H1 (cell line): ENCODE measurements around the gene BTBD16. TPM values are rescaled to one million over a fixed set of nuclear protein-coding genes. Genes with fewer than 3 reads are reported as not detected.

Source experiments
- CTCF ChIA-PET: fragments of 300-600 bp; sonication (Branson Sonifier 250); formaldehyde crosslinking; loops from one replicate; lab custom pipeline; 2021; ENCODE audit not compliant: partially characterized antibody; lab: Charles Lee
- POLR2A ChIA-PET: fragments of 300-600 bp; sonication (Branson Sonifier 250); formaldehyde crosslinking; loops from one replicate; lab custom pipeline; 2021; ENCODE audit warnings: inconsistent platforms; ENCODE audit not compliant: partially characterized antibody; lab: Charles Lee
- DNase-seq, 2 experiments: peaks; one replicate each; pipeline versions ENCODE4 v3.0.0 to v3.0.0-alpha.2; 2010 to 2022; ENCODE audit warnings: low spot score in 2 of 2, low read depth in 1 of 2, mixed read lengths in 1 of 2
- FAIRE-seq: peaks from 2 replicates; lab custom pipeline; 2011; peaks lifted over from hg19 to GRCh38; lab: Jason Lieb, UNC
- H2AFZ ChIP-seq: 2 replicates; pipeline ENCODE4 v1.8.1; 2012; ENCODE audit warnings: low read length, inconsistent platforms
- H2AK5ac ChIP-seq: 2 replicates; pipeline ENCODE4 v1.6.1; 2013; ENCODE audit warnings: low read depth, low read length
- H2BK120ac ChIP-seq: replicated peaks from 2 replicates; pipeline ENCODE3; 2013; ENCODE audit warnings: low read depth, low read length, inconsistent platforms
- H2BK12ac ChIP-seq: 2 replicates; pipeline ENCODE4 v1.6.1; 2013; ENCODE audit warnings: low read depth, low read length
- H2BK15ac ChIP-seq: 2 replicates; pipeline ENCODE4 v1.6.1; 2013; ENCODE audit warnings: low read length
- H2BK20ac ChIP-seq: 2 replicates; pipeline ENCODE4 v1.6.1; 2013; ENCODE audit warnings: low read length
- H2BK5ac ChIP-seq: 2 replicates; pipeline ENCODE4 v1.6.1; 2013; ENCODE audit warnings: low read depth, low read length
- H3K14ac ChIP-seq: 2 replicates; pipeline ENCODE4 v1.6.1; 2013; ENCODE audit warnings: inconsistent platforms; ENCODE audit not compliant: insufficient read length
- H3K18ac ChIP-seq: 2 replicates; pipeline ENCODE4 v1.6.1; 2013; ENCODE audit warnings: low read length; ENCODE audit errors: extremely low read depth
- H3K23ac ChIP-seq: 2 replicates; pipeline ENCODE4 v1.6.1; 2013; ENCODE audit warnings: inconsistent platforms; ENCODE audit not compliant: insufficient read length
- H3K23me2 ChIP-seq: 2 replicates; pipeline ENCODE4 v1.6.1; 2013; ENCODE audit warnings: low read depth, low read length
- H3K27ac ChIP-seq: 2 replicates; pipeline ENCODE4 v1.6.1; 2011; ENCODE audit warnings: low read depth, low read length, inconsistent platforms
- H3K27me3 ChIP-seq, 4 experiments: replicated peaks in 1 of 4; 1 replicate in 1 of 4; 2 replicates in 3 of 4; pipeline versions ENCODE4 v1.6.1 to v1.8.1; 2011 to 2013; ENCODE audit warnings: low read length in 3 of 4, mild to moderate bottlenecking in 3 of 4, inconsistent platforms in 2 of 4, mixed read lengths in 2 of 4, moderate library complexity in 1 of 4; ENCODE audit not compliant: control insufficient read depth in 3 of 4, insufficient read depth in 3 of 4; ENCODE audit errors: extremely low read depth in 1 of 4
- H3K36me3 ChIP-seq, 4 experiments: 2 replicates each; pipeline versions ENCODE4 v1.6.1 to v1.8.1; 2011 to 2013; ENCODE audit warnings: mild to moderate bottlenecking in 4 of 4, low read length in 3 of 4, moderate library complexity in 2 of 4, control low read depth in 1 of 4, inconsistent platforms in 1 of 4; ENCODE audit not compliant: insufficient read depth in 4 of 4, control insufficient read depth in 2 of 4
- H3K4ac ChIP-seq: replicated peaks from 2 replicates; pipeline ENCODE3; 2013; ENCODE audit warnings: low read length, low read depth, mixed read lengths, inconsistent platforms; ENCODE audit not compliant: insufficient read length
- H3K4me1 ChIP-seq, 4 experiments: replicated peaks in 1 of 4; 1 replicate in 1 of 4; 2 replicates in 3 of 4; pipeline versions ENCODE4 v1.6.1 to v1.8.1; 2011 to 2013; ENCODE audit warnings: low read length in 3 of 4, inconsistent platforms in 2 of 4, mixed read lengths in 1 of 4; ENCODE audit not compliant: insufficient read depth in 4 of 4, control insufficient read depth in 3 of 4
- H3K4me2 ChIP-seq, 2 experiments: 2 replicates each; pipeline versions ENCODE4 v1.6.1 to v1.8.1; 2011 to 2013; ENCODE audit warnings: low read depth in 2 of 2, low read length in 2 of 2, control low read depth in 1 of 2, inconsistent platforms in 1 of 2, mild to moderate bottlenecking in 1 of 2; ENCODE audit not compliant: insufficient read depth in 1 of 2
- H3K4me3 ChIP-seq, 4 experiments: fragments of 200-600, 300-600 bp in 1 of 4; sonication (generic), shearing (Covaris generic), sonication (Bioruptor Twin) in 1 of 4; 2 replicates each; pipeline versions ENCODE4 v1.5.1 to v1.8.1; 2011 to 2016; ENCODE audit warnings: low read length in 4 of 4, low read depth in 3 of 4, control low read depth in 2 of 4, inconsistent platforms in 2 of 4, mild to moderate bottlenecking in 2 of 4, mixed read lengths in 1 of 4, moderate library complexity in 1 of 4; ENCODE audit not compliant: insufficient read depth in 2 of 4; ENCODE audit errors: extremely low read depth in 1 of 4
- H3K56ac ChIP-seq: replicated peaks from 2 replicates; pipeline ENCODE3; 2013; ENCODE audit warnings: low read depth, mild to moderate bottlenecking, mixed read lengths, low read length, inconsistent platforms; ENCODE audit not compliant: insufficient read length
- H3K79me1 ChIP-seq: 2 replicates; pipeline ENCODE4 v1.6.1; 2013; ENCODE audit warnings: low read depth, low read length, control low read depth
- H3K79me2 ChIP-seq, 2 experiments: 2 replicates each; pipeline versions ENCODE4 v1.6.1 to v1.8.1; 2012 to 2013; ENCODE audit warnings: low read length in 2 of 2, mild to moderate bottlenecking in 2 of 2, inconsistent platforms in 1 of 2; ENCODE audit not compliant: insufficient read depth in 2 of 2, control insufficient read depth in 1 of 2
- H3K9ac ChIP-seq, 4 experiments: replicated peaks in 1 of 4; 1 replicate in 1 of 4; 2 replicates in 3 of 4; pipeline versions ENCODE4 v1.6.1 to v1.8.1; 2011 to 2013; ENCODE audit warnings: low read depth in 3 of 4, low read length in 3 of 4, control low read depth in 2 of 4, mild to moderate bottlenecking in 2 of 4, moderate library complexity in 2 of 4, inconsistent platforms in 1 of 4; ENCODE audit errors: extremely low read depth in 1 of 4
- H3K9me3 ChIP-seq, 2 experiments: 2 replicates each; pipeline versions ENCODE4 v1.6.1 to v1.8.1; 2012 to 2013; ENCODE audit warnings: mild to moderate bottlenecking in 2 of 2, moderate library complexity in 2 of 2, control low read depth in 1 of 2, inconsistent platforms in 1 of 2, low read depth in 1 of 2, low read length in 1 of 2, mixed read lengths in 1 of 2; ENCODE audit not compliant: insufficient read depth in 2 of 2
- H4K20me1 ChIP-seq, 2 experiments: replicated peaks in 1 of 2; 2 replicates each; pipeline versions ENCODE3 to v1.8.1; 2011 to 2013; ENCODE audit warnings: inconsistent platforms in 2 of 2, low read length in 2 of 2, mild to moderate bottlenecking in 1 of 2; ENCODE audit not compliant: insufficient read depth in 2 of 2, control insufficient read depth in 1 of 2
- H4K5ac ChIP-seq: 2 replicates; pipeline ENCODE4 v1.6.1; 2013; ENCODE audit warnings: low read length, low read depth, mixed read lengths, inconsistent platforms; ENCODE audit not compliant: insufficient read length
- H4K8ac ChIP-seq: 2 replicates; pipeline ENCODE4 v1.8.0; 2013; ENCODE audit warnings: mild to moderate bottlenecking, moderate library complexity, low read length, inconsistent platforms; ENCODE audit not compliant: insufficient read depth; ENCODE audit errors: extremely low read depth
- H4K91ac ChIP-seq: replicated peaks from 2 replicates; pipeline ENCODE3; 2013; ENCODE audit warnings: low read length, mixed read lengths, inconsistent platforms; ENCODE audit not compliant: insufficient read length
- BACH1 ChIP-seq: IDR thresholded peaks from 2 replicates; pipeline ENCODE4 v1.6.1; 2012; ENCODE audit warnings: low read length, improper control_type of control experiment
- BCL11A ChIP-seq, 2 experiments: IDR thresholded peaks; one replicate each; pipeline ENCODE4 v1.6.1; 2011; ENCODE audit warnings: low read depth in 2 of 2, low read length in 2 of 2, mild to moderate bottlenecking in 2 of 2
- GABPA ChIP-seq: IDR thresholded peaks from 2 replicates; pipeline ENCODE4 v1.6.1; 2011; ENCODE audit warnings: mild to moderate bottlenecking, low read length, moderate library complexity, borderline replicate concordance; ENCODE audit not compliant: insufficient read depth
- JUN ChIP-seq: IDR thresholded peaks from 2 replicates; pipeline ENCODE4 v1.6.1; 2011; ENCODE audit warnings: low read depth, mild to moderate bottlenecking, improper control_type of control experiment, low read length
- MAFK ChIP-seq: IDR thresholded peaks from 2 replicates; pipeline ENCODE4 v1.6.1; 2012; ENCODE audit warnings: low read depth, mild to moderate bottlenecking, improper control_type of control experiment, low read length
- NRF1 ChIP-seq: IDR thresholded peaks from 2 replicates; pipeline ENCODE4 v1.6.1; 2011; ENCODE audit warnings: mild to moderate bottlenecking, low read depth, low read length, improper control_type of control experiment
- RAD21 ChIP-seq, 2 experiments: IDR thresholded peaks in 1 of 2; conservative IDR thresholded peaks in 1 of 2; 2 replicates each; pipeline ENCODE4 v1.6.1; 2011; ENCODE audit warnings: low read depth in 2 of 2, low read length in 2 of 2, improper control_type of control experiment in 1 of 2, inconsistent platforms in 1 of 2, mild to moderate bottlenecking in 1 of 2, moderate library complexity in 1 of 2
- RBBP5 ChIP-seq: IDR thresholded peaks from 2 replicates; pipeline ENCODE4 v1.7.1; 2012; ENCODE audit warnings: low read depth, mild to moderate bottlenecking, inconsistent platforms, low read length, moderate library complexity, borderline replicate concordance
- RFX5 ChIP-seq: IDR thresholded peaks from 2 replicates; pipeline ENCODE4 v1.6.1; 2011; ENCODE audit warnings: low read depth, low read length, improper control_type of control experiment, borderline replicate concordance
- SAP30 ChIP-seq: fragments of 300-600 bp; sonication (generic); IDR thresholded peaks from 2 replicates; pipeline ENCODE4 v1.7.1; 2012; ENCODE audit warnings: low read length, moderate library complexity, mild to moderate bottlenecking, inconsistent platforms; ENCODE audit not compliant: insufficient read depth, insufficient replicate concordance
- TAF1 ChIP-seq: IDR thresholded peaks from 2 replicates; pipeline ENCODE4 v1.6.1; 2011; ENCODE audit warnings: mild to moderate bottlenecking, low read depth, low read length
- TBP ChIP-seq: IDR thresholded peaks from 2 replicates; pipeline ENCODE4 v1.6.1; 2011; ENCODE audit warnings: low read depth, low read length, improper control_type of control experiment
- WGBS, 2 experiments: shearing (Covaris generic) in 1 of 2; methylation state at CpG; one replicate each; pipeline versions ENCODE4 v1.1.6 to v1.1.7; 2013 to 2015; ENCODE audit warnings: low lambda C conversion rate in 2 of 2, mixed read lengths in 2 of 2, inconsistent platforms in 1 of 2, low coverage in 1 of 2, missing lambda C conversion rate in 1 of 2; ENCODE audit not compliant: insufficient replicate concordance in 2 of 2, insufficient coverage in 1 of 2, insufficient read length in 1 of 2; ENCODE audit errors: extremely low coverage in 1 of 2, missing lambda C conversion rate in 1 of 2; 5-methylcytosine and 5-hydroxymethylcytosine counted together
- polyA plus RNA-seq, 7 experiments: library from polyadenylated mRNA; depleted of rRNA in 3 of 7; stranded (reverse) in 5 of 7; unstranded in 2 of 7; fragments of >200 nt in 5 of 7; fragments of 200-250 nt in 2 of 7; gene quantifications; 1 replicate in 5 of 7; 2 replicates in 1 of 7; 4 replicates in 1 of 7; pipeline versions ENCODE4 v1.2.1 to v1.2.3, GENCODE V29; 2011 to 2013; ENCODE audit warnings: missing spikeins in 2 of 7, mixed read lengths in 2 of 7
- total RNA-seq: library from RNA; stranded (reverse); fragmentation: NEBNext Ultra II Directional; extraction: Animal tissue kit (Norgen Biotek cat#: 25700); gene quantifications from 2 replicates; pipeline ENCODE4 v1.2.1, GENCODE V29; 2021
- TF ChIP-seq, protein P1 (sequence below): IDR thresholded peaks from 2 replicates; pipeline ENCODE4 v1.6.1; 2011; ENCODE audit warnings: low read depth, mild to moderate bottlenecking, low read length; ENCODE audit not compliant: insufficient read depth

The BTBD16 gene
- total and polyA plus RNA-seq, 2 of the 8 experiments (the other 6 are each of a cell fraction or from before 2014, with no cell fraction given) = 0.05 TPM; not detected in 1

DNA sequence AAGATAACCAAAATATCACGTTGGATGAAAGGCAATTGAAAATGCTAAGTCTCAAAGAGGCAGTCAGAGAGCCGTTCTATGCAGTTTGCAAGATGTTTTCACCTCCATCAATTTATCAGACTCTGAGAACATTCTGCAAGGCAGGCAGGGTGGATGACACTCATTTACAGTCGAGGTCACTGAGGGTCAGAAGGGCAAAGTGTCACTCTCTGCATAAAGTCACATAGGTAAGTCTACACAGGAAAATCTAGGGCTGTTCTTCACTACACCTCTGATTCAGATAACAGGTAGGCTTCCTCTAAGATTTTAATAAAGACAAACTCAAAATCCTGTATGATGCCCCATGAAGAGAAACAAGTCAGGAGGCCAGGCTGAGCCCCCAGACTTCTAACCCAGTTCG is 102.0 kb downstream of the BTBD16 start:
- whole genome bisulfite sequencing, 2 experiments = 78% methylated on average over 4 of the region's 4 CpGs; no CpG with 5 or more reads in 1 of the 2 experiments
- Histone ChIP-seq H4K5ac (no peak overlapping the region), H2BK12ac (no peak overlapping the region), H2BK120ac (no peak overlapping the region), H3K9ac (no peak overlapping the region), H2AK5ac (no peak overlapping the region), H3K9me3 (no peaks in the 10 kb centered on the region), H3K23me2 (peaks cover 7% of the 10 kb centered on the region), H4K20me1 (no peaks in the 10 kb centered on the region), H3K4me3 (no peak overlapping the region), H2BK15ac (no peak overlapping the region), H3K27ac (no peak overlapping the region), H3K23ac (no peak overlapping the region), H4K8ac (no peak overlapping the region), H3K4me2 (peak overlapping the region in 1 of 2 experiments; percentile 86; a peak in 1 of 4 replicates), H3K4me1 (peaks cover 0 to 3% (median 3%) of the 10 kb centered on the region in 4 experiments; a peak in 3 of 7 replicates), H2BK5ac (no peak overlapping the region), H3K4ac (no peak overlapping the region), H3K79me1 (no peaks in the 10 kb centered on the region), H3K14ac (no peak overlapping the region), H3K56ac (no peak overlapping the region), H3K27me3 (peaks cover 0 to 11% (median 5%) of the 10 kb centered on the region in 4 experiments; a peak in 3 of 7 replicates), H2AFZ (no peak overlapping the region), H4K91ac (no peak overlapping the region), H3K36me3 (no peaks in the 10 kb centered on the region), H3K79me2 (peaks cover 0 to 26% of the 10 kb centered on the region in 2 experiments; a peak in 3 of 4 replicates), H2BK20ac (no peak overlapping the region), H3K18ac (no peak overlapping the region)
- no peak for TF ChIP-seq RAD21 (IDR thresholded peaks at IDR 0.05 in 1 of 2, conservative IDR thresholded peaks at IDR 0.05 in 1 of 2; ENCODE audit: low read depth in 2 of 2, low read length in 2 of 2)
- no peak for TF ChIP-seq JUN
- no peak for TF ChIP-seq RBBP5
- TF ChIP-seq TBP = no peak
- TF ChIP-seq, protein P1, sequence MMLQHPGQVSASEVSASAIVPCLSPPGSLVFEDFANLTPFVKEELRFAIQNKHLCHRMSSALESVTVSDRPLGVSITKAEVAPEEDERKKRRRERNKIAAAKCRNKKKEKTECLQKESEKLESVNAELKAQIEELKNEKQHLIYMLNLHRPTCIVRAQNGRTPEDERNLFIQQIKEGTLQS = no peak
- TF ChIP-seq BCL11A (IDR thresholded peaks at IDR 0.05; ENCODE audit: low read depth in 2 of 2, low read length in 2 of 2) = no peak
- TF ChIP-seq RFX5 = no peak
- TF ChIP-seq NRF1 = no peak
- no peak for TF ChIP-seq MAFK
- no peak for TF ChIP-seq TAF1
- no peak for TF ChIP-seq BACH1
- TF ChIP-seq SAP30 = no peak
- no peak for TF ChIP-seq GABPA
- ChIA-PET POLR2A (interaction anchor here (1.6 kb wide), 1 partner anchor 58 kb away, joined by 3 read pairs; no protein-coding TSS in a partner anchor), CTCF (interaction anchor here (0.8 to 2.6 kb wide), 5 partner anchors 30 to 331 kb away, joined by 3 to 9 read pairs (median 5); no protein-coding TSS in a partner anchor)
- DNase-seq (no peak), FAIRE-seq (no peak)
